Measurements from ENCODE around the gene HKDC1.
"Not testable (repeated sequence)": the region's sequence is repeated elsewhere in the genome, so short reads cannot be mapped to it uniquely, and the experiment has no call there.

Gene HKDC1

DNA sequence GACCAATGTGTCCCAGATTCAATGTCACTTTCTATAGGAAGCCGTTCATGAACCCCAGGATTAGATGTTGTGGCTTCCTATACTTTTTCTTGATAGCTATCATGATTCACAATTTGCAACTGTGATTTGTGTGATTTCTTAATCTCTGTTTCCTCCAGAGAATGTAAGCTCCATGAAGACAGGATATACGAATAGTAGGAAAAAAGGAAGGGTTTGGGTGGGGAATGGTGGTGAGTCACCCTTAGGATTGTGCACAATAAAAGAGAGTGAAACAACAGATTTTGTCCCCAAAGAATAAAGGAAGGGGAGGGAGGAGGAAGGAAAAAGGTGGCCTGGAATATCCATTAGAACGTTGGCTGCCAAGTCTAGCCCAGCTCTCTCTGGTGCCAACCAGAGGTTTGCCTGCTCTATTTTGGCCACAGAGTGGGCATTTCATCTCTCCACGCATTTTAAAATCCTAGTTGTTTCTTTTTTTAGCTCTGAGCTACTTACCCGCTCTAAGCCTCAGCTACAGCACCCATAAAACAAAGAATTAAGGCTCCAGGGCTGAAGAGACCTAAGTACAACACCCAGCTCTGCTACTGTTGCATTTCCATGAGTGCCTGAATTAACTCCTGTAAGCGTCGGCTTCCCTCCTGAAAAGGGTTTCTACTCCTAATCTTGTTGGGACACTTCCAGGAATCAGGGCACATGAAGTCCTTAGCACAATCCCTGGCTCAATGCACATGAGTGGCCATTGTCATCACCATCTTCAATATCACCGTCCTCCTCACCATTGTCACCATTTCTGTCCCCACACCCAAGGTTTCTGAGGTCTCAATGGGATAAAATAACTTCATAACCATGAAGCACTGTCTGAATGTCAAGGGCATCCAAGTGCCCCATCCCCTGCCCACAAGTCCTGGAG lies 61.6 kb downstream of the HKDC1 start:
- no peak for DNase-seq

DNA sequence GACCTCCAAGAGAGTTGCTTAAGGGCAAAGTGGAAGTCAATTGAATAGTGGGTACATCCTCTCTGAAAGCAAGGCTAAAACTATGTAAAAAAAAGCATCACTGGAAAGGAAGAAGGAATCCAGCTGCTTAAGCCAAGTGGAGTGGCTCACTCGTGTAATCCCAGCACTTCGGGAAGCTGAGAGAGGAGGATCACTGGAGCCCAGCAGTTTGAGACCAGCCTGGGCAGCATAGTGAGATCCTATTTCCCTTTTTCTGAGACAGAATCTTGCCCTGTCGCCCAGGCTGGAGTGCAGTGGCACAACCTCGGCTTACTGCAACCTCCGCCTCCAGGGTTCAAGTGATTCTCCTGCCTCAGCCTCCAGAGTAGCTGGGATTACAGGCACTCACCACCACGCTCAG lies 64.3 kb downstream of the HKDC1 start:
- DNase-seq: not testable (repeated sequence)

DNA sequence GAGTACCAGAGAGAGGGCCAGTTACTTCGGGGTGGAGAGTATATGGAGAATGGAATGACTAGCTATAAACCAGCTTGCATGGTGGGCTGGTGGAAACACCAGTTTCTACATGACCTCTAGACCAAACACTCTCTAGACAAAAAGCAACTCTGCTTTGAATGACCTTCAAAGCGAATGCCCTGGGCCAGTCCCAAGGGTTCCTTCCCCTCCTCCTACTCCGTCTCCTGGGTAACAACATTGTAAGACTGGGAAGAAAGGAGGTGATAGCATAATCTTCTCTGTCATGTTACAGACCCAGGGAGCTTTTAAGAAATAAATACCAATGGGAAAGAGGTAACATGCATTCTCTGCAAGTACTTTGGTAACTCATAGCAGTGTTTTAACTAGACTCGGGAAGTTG lies 65.6 kb downstream of the HKDC1 start:
- no peak for DNase-seq

DNA sequence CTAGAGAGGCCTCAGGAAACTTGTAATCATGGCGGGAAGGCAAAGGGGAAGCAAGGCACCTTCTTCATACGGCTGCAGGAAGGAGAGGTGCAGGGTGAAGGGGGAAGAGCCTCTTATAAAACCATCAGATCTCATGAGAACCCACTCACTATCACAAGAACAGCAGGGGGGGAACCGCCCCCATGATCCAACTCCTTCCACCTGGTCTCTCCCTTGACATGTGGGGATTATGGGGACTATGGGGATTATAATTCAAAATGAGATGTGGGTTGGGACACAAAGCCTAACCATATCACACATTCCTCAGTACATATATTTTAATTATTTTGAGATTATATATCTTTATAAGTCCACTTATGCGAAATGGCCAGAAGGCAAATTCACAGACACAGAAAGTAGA lies 67.0 kb downstream of the HKDC1 start:
- no peak for DNase-seq

DNA sequence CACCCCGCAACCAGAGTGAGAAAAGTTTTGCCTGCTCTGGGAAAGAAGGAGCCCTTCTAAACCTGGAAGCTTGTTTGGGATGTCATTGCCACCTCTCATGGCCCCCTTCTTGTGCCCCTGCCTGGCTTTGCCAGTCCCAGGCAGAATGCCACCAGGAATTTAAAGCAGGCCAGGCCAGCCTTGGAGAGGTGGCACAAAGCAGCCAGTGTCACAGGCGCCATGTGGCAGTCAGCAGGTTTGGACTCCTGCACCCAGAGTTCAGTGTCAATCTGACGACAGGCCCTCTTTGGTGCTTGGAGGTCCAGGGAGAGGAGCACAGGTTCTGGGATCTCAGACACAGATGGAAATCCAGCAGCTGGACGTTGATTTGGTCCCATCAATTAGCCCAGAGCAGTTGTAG lies 70.9 kb downstream of the HKDC1 start:
- DNase-seq: no peak

DNA sequence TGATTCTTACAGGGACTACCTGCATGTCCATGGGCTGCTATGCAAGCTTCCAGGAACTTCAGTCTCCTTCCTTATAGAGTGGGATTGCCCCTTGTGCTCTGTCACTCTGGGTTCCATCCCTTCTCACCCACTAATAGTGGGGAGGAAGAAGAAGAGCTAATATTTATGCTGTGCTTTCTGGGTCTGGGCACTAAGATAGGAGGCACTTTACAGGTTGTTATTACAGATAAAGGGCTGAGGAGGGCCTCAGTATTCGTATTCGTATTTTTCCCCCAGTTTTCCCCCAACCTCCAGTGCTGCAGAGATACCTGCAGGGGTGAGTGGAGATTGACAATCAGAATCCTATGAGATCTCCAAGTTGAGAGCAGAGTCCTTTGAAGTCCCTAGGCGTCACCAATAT lies 72.3 kb downstream of the HKDC1 start:
- no peak for DNase-seq

DNA sequence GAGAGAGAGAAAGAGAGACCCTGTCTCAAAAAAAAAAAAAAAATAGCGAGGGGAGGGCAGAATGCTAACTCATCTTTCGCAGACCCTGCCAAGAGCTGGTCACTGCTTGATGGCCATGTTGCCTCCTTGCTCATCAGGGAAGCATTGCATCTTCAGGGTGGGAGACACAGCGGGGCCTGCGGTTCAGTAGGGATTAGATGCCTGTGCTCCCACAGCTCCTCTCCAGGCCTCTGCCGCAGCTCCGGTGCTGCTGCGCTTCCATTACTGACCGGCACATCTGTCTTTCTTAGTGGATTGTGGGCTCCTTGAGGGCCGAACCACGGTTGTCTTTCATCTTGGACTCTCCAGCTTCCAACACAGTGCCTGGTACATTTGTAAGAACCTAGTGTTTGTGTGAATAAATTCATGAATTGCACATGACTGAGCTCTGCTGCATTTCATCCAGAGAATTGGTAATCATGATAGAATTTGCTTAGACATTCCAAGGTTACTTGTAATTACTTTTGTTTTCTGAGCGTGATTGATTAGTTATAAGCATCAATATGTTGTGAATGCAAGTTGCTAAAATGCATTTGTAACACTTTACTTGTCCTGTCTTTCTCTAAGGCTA lies 75.0 kb downstream of the HKDC1 start:
- no peak for DNase-seq

DNA sequence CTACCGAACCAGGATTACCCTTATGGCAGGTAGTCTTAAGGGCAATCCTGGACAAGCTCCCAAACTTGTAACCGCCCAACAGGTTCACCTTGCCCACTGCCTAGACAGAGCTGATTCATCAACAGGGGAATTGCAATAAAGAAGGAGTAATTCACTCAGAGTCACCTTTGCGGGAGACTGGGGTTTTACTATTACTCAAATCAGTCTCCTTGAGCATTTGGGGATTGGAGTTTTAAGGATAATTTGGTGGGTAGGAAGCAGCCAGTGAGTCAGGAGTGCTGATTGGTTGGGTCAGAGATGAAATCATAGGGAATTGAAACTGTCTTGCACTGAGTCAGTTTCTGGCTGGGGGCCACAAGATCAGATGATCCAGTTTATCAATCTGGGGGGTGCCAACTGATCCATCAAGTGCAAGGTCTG lies 83.5 kb downstream of the HKDC1 start:
- no peak for DNase-seq

DNA sequence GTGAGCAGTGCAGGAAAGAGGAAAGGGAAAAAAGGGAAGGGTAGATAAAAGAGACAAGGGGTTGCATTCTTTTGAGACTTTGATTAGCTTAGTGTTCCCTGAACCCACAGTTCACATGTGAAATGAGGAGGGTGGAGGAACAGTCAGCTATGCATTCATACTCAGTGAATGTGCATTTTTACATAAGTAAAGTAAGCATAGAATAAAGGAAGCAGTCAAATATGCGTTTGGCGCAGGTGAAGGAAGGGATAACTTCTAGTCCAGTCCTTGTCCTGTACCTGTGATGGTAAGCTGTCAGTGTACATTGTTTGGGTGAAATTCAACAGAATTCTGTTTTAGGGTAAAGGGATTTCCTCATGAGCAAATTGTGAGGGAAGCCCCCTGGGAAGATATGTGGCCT lies 86.3 kb downstream of the HKDC1 start:
- DNase-seq: no peak

DNA sequence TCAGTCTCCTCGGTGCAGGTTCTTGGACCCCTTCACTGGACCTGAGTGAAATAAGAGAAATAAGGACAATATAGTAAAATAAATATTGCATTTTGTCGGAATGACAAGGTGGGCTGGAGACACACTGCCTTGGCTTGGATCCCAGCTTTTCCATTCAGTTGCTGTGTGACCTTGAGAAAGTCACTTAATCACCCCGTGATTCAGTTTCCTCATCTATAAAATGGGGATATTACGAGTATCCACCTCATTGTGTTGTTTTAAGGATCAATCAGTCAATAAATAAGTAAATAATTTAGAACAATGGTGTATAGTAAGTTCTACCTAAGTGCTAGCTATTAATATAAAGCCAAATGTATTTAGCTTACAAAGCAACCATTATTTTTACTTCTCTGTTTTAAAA lies 87.3 kb downstream of the HKDC1 start:
- no peak for DNase-seq

DNA sequence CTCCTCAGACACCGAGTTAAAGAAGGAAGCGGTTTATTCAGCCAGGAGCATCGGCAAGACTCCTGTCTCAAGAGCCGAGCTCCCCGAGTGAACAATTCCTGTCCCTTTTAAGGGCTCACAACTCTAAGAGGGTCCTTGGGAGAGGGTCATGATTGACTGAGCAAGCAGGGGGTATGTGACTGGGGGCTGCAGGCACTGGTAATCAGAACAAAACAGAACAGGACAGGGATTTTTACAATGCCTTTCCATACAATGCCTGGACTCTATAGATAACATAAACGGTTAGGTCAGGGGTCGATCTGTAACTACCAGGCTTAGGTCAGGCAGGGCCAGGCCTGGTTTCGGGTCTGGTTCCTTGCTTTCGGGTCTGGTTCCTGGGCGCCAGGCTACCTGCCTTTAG lies 88.2 kb downstream of the HKDC1 start:
- DNase-seq: not testable (repeated sequence)

DNA sequence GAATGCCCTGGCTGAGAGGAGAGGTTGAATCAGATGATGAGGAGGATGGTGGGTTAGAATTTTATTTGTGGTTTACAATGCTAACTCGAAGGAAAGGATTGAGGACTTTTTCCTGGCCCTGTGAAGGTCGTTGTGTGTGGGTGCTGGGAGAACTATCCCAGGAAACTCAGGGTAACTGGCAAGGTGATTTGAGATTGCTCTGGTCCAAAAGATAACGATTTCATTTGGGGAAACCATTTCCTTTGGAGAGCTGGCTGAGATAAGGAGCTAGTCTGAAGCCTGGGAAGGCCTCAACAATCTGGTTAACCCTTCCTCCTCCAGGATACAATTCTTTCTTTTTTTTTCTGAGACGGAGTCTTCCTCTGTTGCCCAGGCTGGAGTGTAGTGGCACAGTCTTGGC lies 91.2 kb downstream of the HKDC1 start:
- no peak for DNase-seq

DNA sequence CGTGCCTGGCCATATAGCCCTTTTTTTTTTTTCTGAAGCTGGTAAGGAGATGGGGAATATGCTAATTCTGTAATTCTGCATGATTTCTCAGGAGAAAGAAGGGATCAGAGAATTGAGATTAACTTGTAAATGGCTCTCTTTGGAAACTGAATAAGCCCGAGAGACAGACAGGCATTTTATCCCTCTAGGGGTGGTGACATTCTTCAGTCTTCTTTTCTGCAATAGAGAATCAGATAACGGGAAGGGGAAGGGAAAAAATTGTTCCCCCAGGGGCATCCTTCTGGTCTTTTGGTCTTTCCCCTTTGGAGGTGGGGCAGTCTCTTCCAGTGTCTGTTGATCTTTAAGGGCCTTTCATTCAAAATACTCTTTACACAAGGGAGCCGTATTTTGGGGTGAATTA lies 92.4 kb downstream of the HKDC1 start:
- DNase-seq: no peak

DNA sequence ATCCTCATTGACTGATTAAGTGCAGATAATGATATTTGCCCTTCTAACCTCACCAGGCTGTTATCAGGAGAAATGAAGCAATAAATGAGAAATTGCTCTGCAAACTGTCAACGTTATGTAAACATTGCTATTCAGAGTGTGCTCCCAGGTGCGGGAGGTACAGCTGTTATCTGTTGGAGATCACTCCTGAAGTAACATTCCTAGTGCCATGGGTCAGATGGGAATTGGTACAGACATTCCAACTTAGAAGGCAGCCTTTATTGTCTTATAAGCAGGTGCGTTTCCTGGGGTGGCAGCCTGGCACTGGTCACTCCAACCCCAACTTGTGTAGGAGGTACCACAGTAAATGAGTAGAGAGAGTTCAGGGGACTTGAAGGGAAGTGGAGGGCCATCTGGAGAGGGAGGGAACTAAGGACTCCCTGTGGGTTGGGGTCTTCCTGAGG lies 95.0 kb downstream of the HKDC1 start:
- no peak for DNase-seq

DNA sequence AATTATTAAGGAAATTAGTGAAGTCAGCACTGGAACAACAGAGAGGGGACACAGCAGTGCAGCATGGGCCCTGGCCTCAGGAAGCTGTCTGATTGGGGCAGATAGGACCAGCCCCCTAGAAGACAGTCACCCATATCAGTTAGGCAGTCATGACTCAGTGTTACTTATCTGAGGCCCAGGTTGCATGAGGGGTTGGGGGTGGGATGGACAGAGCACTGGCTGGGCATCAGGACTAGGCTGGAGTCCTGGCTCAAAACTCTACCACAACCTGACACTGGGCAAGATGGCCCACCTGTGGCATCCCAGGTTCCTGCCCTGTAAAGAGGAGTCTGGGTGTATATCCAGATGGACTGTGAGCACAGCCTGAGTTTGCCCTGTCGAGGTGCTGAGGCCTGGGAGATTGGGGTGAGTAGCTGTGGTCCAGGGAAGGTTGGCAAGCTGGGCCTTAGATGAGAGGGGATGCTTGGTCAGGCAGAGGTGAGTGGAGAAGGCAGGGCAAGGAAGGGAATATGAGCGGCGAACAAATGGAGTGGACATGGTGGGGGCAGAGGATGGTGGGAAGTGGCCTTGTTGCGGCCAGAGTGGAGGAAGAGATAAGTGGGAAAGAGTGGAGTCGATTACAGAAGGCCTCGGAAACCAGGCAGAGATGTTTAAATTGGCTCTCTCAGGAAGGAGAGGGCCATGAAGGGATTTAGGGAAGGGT lies 95.6 kb downstream of the HKDC1 start:
- DNase-seq: no peak

DNA sequence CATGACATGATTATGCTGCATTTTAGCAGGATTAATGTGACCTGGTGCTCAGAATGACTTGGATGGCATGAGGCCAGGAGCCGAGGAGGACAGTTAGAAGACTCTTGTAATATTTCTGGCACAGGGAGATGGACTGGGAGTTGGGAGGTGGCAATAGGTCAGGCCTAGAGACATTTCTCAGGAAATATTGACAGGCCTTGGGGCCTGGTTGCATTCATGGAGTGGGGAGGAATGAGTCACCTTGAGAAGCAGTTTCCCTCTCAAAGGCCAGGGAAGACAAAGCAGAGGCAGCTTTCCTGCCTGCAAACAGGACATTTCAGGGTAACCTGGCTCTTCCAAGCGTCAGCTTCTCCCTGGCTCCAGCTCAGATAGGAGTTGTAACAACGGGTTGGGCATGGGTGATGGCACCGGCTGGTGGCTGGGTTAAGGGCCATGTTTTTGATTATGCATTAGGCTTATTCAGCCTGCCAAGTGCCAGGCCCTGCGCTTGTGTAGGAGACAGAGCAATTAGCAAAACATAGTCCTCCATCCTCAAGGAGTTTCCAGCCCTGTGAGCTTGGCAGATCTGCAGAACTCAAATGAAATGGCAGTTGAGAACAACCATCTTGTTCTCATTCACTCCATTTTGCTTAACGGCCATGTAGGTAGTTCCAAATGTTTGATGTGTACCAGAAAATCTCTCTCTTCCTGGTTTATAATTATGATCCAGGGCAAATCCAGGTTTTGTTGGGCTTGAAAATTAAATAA lies 96.4 kb downstream of the HKDC1 start:
- no peak for DNase-seq

Data from NCI-H1436 (cell line).